ENCODE measurements around the gene GTPBP2.
A peak's percentile ranks its signal among the peaks of the same experiment; 100 is the strongest.

The GTPBP2 gene

GRCh38 chr6:43623880-43624785, 4.9 kb downstream of the GTPBP2 start:
- Histone ChIP-seq H3K4me2 (ENCODE audit: insufficient read depth, low read length, poor library complexity, severe bottlenecking) (no peak overlapping the region), H3K9me3 (replicated peaks in 1 of 2; ENCODE audit: control insufficient read depth in 2 of 2, insufficient read depth in 1 of 2, low read depth in 1 of 2, low read length in 2 of 2) (no peaks in the 10 kb centered on the region), H3K14ac (ENCODE audit: low read length) (no peak overlapping the region), H3K4me3 (ENCODE audit: low read length in 2 of 2) (peak overlapping the region in 1 of 2 donors; percentile 29), H3K27ac (replicated peaks; ENCODE audit: low read length) (no peak overlapping the region), H2AK5ac (ENCODE audit: low read depth, low read length) (no peak overlapping the region), H3K4ac (ENCODE audit: low read length) (no peak overlapping the region), H2BK120ac (ENCODE audit: low read depth, low read length) (no peak overlapping the region), H3K4me1 (ENCODE audit: control insufficient read depth in 2 of 2, insufficient read depth in 1 of 2, low read depth in 1 of 2, low read length in 2 of 2) (peaks cover 2 to 5% of the 10 kb centered on the region in 2 donors), H3K18ac (ENCODE audit: low read length) (no peak overlapping the region), H2AFZ (ENCODE audit: low read length) (no peak overlapping the region), H3K23ac (ENCODE audit: low read depth, low read length, poor library complexity) (peak overlapping the region; percentile 14), H4K8ac (ENCODE audit: low read depth, low read length) (no peak overlapping the region), H2BK5ac (ENCODE audit: low read length) (no peak overlapping the region), H3K79me1 (ENCODE audit: low read depth, low read length) (peaks cover 7% of the 10 kb centered on the region), H3K9ac (ENCODE audit: low read depth, low read length, poor library complexity) (no peak overlapping the region), H4K91ac (ENCODE audit: low read depth, low read length, poor library complexity) (no peak overlapping the region), H2BK15ac (ENCODE audit: low read length) (no peak overlapping the region), H3K36me3 (replicated peaks in 1 of 2; ENCODE audit: control insufficient read depth in 2 of 2, insufficient read depth in 2 of 2, low read length in 2 of 2) (peaks cover 60 to 88% of the 10 kb centered on the region in 2 donors), H3K27me3 (ENCODE audit: control insufficient read depth in 3 of 3, insufficient read depth in 3 of 3, low read depth in 1 of 3, low read length in 3 of 3) (no peaks in the 10 kb centered on the region), H2BK12ac (ENCODE audit: low read length) (no peak overlapping the region)
- no CpG with 5 or more reads among the region's 12 CpGs for WGBS, 2 donors (ENCODE audit: extremely low coverage in 2 of 2, insufficient read length in 2 of 2, insufficient replicate concordance in 1 of 2)
- DNase-seq (ENCODE audit: low spot score) = no peak

GRCh38 chr6:43622541-43622940, 6.5 kb downstream of the GTPBP2 start:
- peaks cover 7% of the 10 kb centered on the region for H3K79me1 ChIP-seq (ENCODE audit: low read depth, low read length)
- peak overlapping the region in 1 of 2 donors; percentile 65 for H3K4me3 ChIP-seq (ENCODE audit: low read length in 2 of 2)
- WGBS, 2 donors (ENCODE audit: extremely low coverage in 2 of 2, insufficient read length in 2 of 2, insufficient replicate concordance in 1 of 2) = no CpG with 5 or more reads among the region's 10 CpGs
- no peaks in the 10 kb centered on the region for H3K27me3 ChIP-seq (ENCODE audit: control insufficient read depth in 3 of 3, insufficient read depth in 3 of 3, low read depth in 1 of 3, low read length in 3 of 3)
- no peak overlapping the region for H3K14ac ChIP-seq (ENCODE audit: low read length)
- H2BK120ac ChIP-seq (ENCODE audit: low read depth, low read length) = no peak overlapping the region
- peak overlapping the region; percentile 73 for H3K9ac ChIP-seq (ENCODE audit: low read depth, low read length, poor library complexity)
- no peak for DNase-seq (ENCODE audit: low spot score)
- H3K18ac ChIP-seq (ENCODE audit: low read length) = no peak overlapping the region
- H3K36me3 ChIP-seq (replicated peaks in 1 of 2; ENCODE audit: control insufficient read depth in 2 of 2, insufficient read depth in 2 of 2, low read length in 2 of 2) = peaks cover 60 to 98% of the 10 kb centered on the region in 2 donors
- H3K27ac ChIP-seq (replicated peaks; ENCODE audit: low read length) = no peak overlapping the region
- H3K9me3 ChIP-seq (replicated peaks in 1 of 2; ENCODE audit: control insufficient read depth in 2 of 2, insufficient read depth in 1 of 2, low read depth in 1 of 2, low read length in 2 of 2) = no peaks in the 10 kb centered on the region
- H4K8ac ChIP-seq (ENCODE audit: low read depth, low read length) = no peak overlapping the region
- no peak overlapping the region for H2BK15ac ChIP-seq (ENCODE audit: low read length)
- H2BK12ac ChIP-seq (ENCODE audit: low read length) = no peak overlapping the region
- no peak overlapping the region for H3K4ac ChIP-seq (ENCODE audit: low read length)
- H2AK5ac ChIP-seq (ENCODE audit: low read depth, low read length) = no peak overlapping the region
- peak overlapping the region; percentile 65 for H3K23ac ChIP-seq (ENCODE audit: low read depth, low read length, poor library complexity)
- no peak overlapping the region for H4K91ac ChIP-seq (ENCODE audit: low read depth, low read length, poor library complexity)
- no peak overlapping the region for H3K4me2 ChIP-seq (ENCODE audit: insufficient read depth, low read length, poor library complexity, severe bottlenecking)
- peaks cover 0 to 3% of the 10 kb centered on the region in 2 donors for H3K4me1 ChIP-seq (ENCODE audit: control insufficient read depth in 2 of 2, insufficient read depth in 1 of 2, low read depth in 1 of 2, low read length in 2 of 2)
- no peak overlapping the region for H2BK5ac ChIP-seq (ENCODE audit: low read length)
- H2AFZ ChIP-seq (ENCODE audit: low read length) = no peak overlapping the region

GRCh38 chr6:43621836-43622180, 7.3 kb downstream of the GTPBP2 start:
- H2AFZ ChIP-seq (ENCODE audit: low read length) = no peak overlapping the region
- H3K9ac ChIP-seq (ENCODE audit: low read depth, low read length, poor library complexity) = no peak overlapping the region
- no peak overlapping the region for H3K4me3 ChIP-seq (ENCODE audit: low read length in 2 of 2)
- H3K23ac ChIP-seq (ENCODE audit: low read depth, low read length, poor library complexity) = no peak overlapping the region
- no peak overlapping the region for H3K4me2 ChIP-seq (ENCODE audit: insufficient read depth, low read length, poor library complexity, severe bottlenecking)
- H3K4me1 ChIP-seq (ENCODE audit: control insufficient read depth in 2 of 2, insufficient read depth in 1 of 2, low read depth in 1 of 2, low read length in 2 of 2) = no peaks in the 10 kb centered on the region
- peaks cover 5% of the 10 kb centered on the region for H3K79me1 ChIP-seq (ENCODE audit: low read depth, low read length)
- H3K27me3 ChIP-seq (ENCODE audit: control insufficient read depth in 3 of 3, insufficient read depth in 3 of 3, low read depth in 1 of 3, low read length in 3 of 3) = no peaks in the 10 kb centered on the region
- no peak overlapping the region for H2AK5ac ChIP-seq (ENCODE audit: low read depth, low read length)
- no CpG with 5 or more reads among the region's 10 CpGs for WGBS, 2 donors (ENCODE audit: extremely low coverage in 2 of 2, insufficient read length in 2 of 2, insufficient replicate concordance in 1 of 2)
- H3K18ac ChIP-seq (ENCODE audit: low read length) = no peak overlapping the region
- no peak overlapping the region for H3K27ac ChIP-seq (replicated peaks; ENCODE audit: low read length)
- no peak overlapping the region for H3K14ac ChIP-seq (ENCODE audit: low read length)
- H3K9me3 ChIP-seq (replicated peaks in 1 of 2; ENCODE audit: control insufficient read depth in 2 of 2, insufficient read depth in 1 of 2, low read depth in 1 of 2, low read length in 2 of 2) = no peaks in the 10 kb centered on the region
- DNase-seq (ENCODE audit: low spot score) = no peak
- peaks cover 54 to 97% of the 10 kb centered on the region in 2 donors for H3K36me3 ChIP-seq (replicated peaks in 1 of 2; ENCODE audit: control insufficient read depth in 2 of 2, insufficient read depth in 2 of 2, low read length in 2 of 2)
- H3K4ac ChIP-seq (ENCODE audit: low read length) = no peak overlapping the region
- no peak overlapping the region for H4K91ac ChIP-seq (ENCODE audit: low read depth, low read length, poor library complexity)
- no peak overlapping the region for H2BK15ac ChIP-seq (ENCODE audit: low read length)
- H2BK120ac ChIP-seq (ENCODE audit: low read depth, low read length) = no peak overlapping the region
- H2BK12ac ChIP-seq (ENCODE audit: low read length) = no peak overlapping the region
- no peak overlapping the region for H2BK5ac ChIP-seq (ENCODE audit: low read length)
- H4K8ac ChIP-seq (ENCODE audit: low read depth, low read length) = no peak overlapping the region

- Histone ChIP-seq H3K18ac (ENCODE audit: low read length) (no peak overlapping the region), H3K9me3 (replicated peaks in 1 of 2; ENCODE audit: control insufficient read depth in 2 of 2, insufficient read depth in 1 of 2, low read depth in 1 of 2, low read length in 2 of 2) (no peaks in the 10 kb centered on the region), H3K9ac (ENCODE audit: low read depth, low read length, poor library complexity) (no peak overlapping the region), H3K79me1 (ENCODE audit: low read depth, low read length) (peaks cover 4% of the 10 kb centered on the region), H3K23ac (ENCODE audit: low read depth, low read length, poor library complexity) (no peak overlapping the region), H2AFZ (ENCODE audit: low read length) (no peak overlapping the region), H3K4me1 (ENCODE audit: control insufficient read depth in 2 of 2, insufficient read depth in 1 of 2, low read depth in 1 of 2, low read length in 2 of 2) (no peaks in the 10 kb centered on the region), H2AK5ac (ENCODE audit: low read depth, low read length) (no peak overlapping the region), H2BK15ac (ENCODE audit: low read length) (no peak overlapping the region), H3K27ac (replicated peaks; ENCODE audit: low read length) (no peak overlapping the region), H2BK12ac (ENCODE audit: low read length) (no peak overlapping the region), H3K14ac (ENCODE audit: low read length) (no peak overlapping the region), H3K4ac (ENCODE audit: low read length) (no peak overlapping the region), H3K36me3 (replicated peaks in 1 of 2; ENCODE audit: control insufficient read depth in 2 of 2, insufficient read depth in 2 of 2, low read length in 2 of 2) (peaks cover 52 to 97% of the 10 kb centered on the region in 2 donors), H3K4me3 (ENCODE audit: low read length in 2 of 2) (no peak overlapping the region), H2BK120ac (ENCODE audit: low read depth, low read length) (no peak overlapping the region), H2BK5ac (ENCODE audit: low read length) (no peak overlapping the region), H4K8ac (ENCODE audit: low read depth, low read length) (no peak overlapping the region), H3K27me3 (ENCODE audit: control insufficient read depth in 3 of 3, insufficient read depth in 3 of 3, low read depth in 1 of 3, low read length in 3 of 3) (no peaks in the 10 kb centered on the region), H3K4me2 (ENCODE audit: insufficient read depth, low read length, poor library complexity, severe bottlenecking) (no peak overlapping the region), H4K91ac (ENCODE audit: low read depth, low read length, poor library complexity) (no peak overlapping the region)
- WGBS, 2 donors (ENCODE audit: extremely low coverage in 2 of 2, insufficient read length in 2 of 2, insufficient replicate concordance in 1 of 2) = no CpG with 5 or more reads among the region's 12 CpGs
- no peak for DNase-seq (ENCODE audit: low spot score)
These were observed 7.8 kb downstream of the GTPBP2 start for GRCh38 chr6:43621078-43621835.

Measured in neuronal stem cell (in vitro differentiated cells).